Ramos (cell line): ENCODE data around the gene PIGL.
"Not testable (repeated sequence)": the region's sequence is repeated elsewhere in the genome, so short reads cannot be mapped to it uniquely, and the experiment has no call there.

Source experiments
- in situ Hi-C: fragments of 300-500 bp; cut with MboI; formaldehyde crosslinking; loops from one replicate; pipeline ENCODE4 v1.14.3; 2022; ENCODE audit warnings: low sequenced_read_pairs; ENCODE audit not compliant: unreplicated experiment

PIGL gene

GRCh38 chr17:16217002-16217635 lies at the start of gene PIGL:
Gene PIGL (plus strand): TSS chr17:16217210. CDS start chr17:16217227, 17 bp downstream.
- in situ Hi-C loops, result no loop called here

GRCh38 chr17:16171613-16172012 lies 45.4 kb upstream of the PIGL start:
- in situ Hi-C loops, result no loop called here

GRCh38 chr17:16178836-16179235 lies 38.2 kb upstream of the PIGL start:
- in situ Hi-C loops, result no loop called here

GRCh38 chr17:16181581-16181980 lies 35.4 kb upstream of the PIGL start:
- in situ Hi-C loops, result no loop called here

GRCh38 chr17:16187642-16188041 lies 29.4 kb upstream of the PIGL start:
- in situ Hi-C loops, result no loop called here

- in situ Hi-C loops, result no loop called here
Measured at GRCh38 chr17:16189791-16190348, 27.1 kb upstream of the PIGL start.

GRCh38 chr17:16190703-16191360 lies 26.2 kb upstream of the PIGL start:
- in situ Hi-C loops, result no loop called here

GRCh38 chr17:16191604-16192003 lies 25.4 kb upstream of the PIGL start:
- in situ Hi-C loops, result no loop called here

GRCh38 chr17:16194307-16194835 lies 22.6 kb upstream of the PIGL start:
- in situ Hi-C loops, result not testable (repeated sequence)

GRCh38 chr17:16197276-16197675 lies 19.7 kb upstream of the PIGL start:
- in situ Hi-C loops, result no loop called here

- in situ Hi-C loops, result no loop called here
Measured at GRCh38 chr17:16199093-16199492, 17.9 kb upstream of the PIGL start.

GRCh38 chr17:16201693-16202131 lies 15.3 kb upstream of the PIGL start:
- in situ Hi-C loops, result not testable (repeated sequence)

- in situ Hi-C loops, result not testable (repeated sequence)
Measured at GRCh38 chr17:16202554-16203500, 14.2 kb upstream of the PIGL start.

GRCh38 chr17:16204763-16205162 lies 12.2 kb upstream of the PIGL start:
- in situ Hi-C loops, result not testable (repeated sequence)

- in situ Hi-C loops, result no loop called here
Measured at GRCh38 chr17:16211590-16211989, 5.4 kb upstream of the PIGL start.

GRCh38 chr17:16212793-16213192 lies 4.2 kb upstream of the PIGL start:
- in situ Hi-C loops, result no loop called here

- in situ Hi-C loops, result no loop called here
Measured at GRCh38 chr17:16214190-16215001, 2.6 kb upstream of the PIGL start.

GRCh38 chr17:16215002-16215272 lies 2.1 kb upstream of the PIGL start:
- in situ Hi-C loops, result no loop called here

GRCh38 chr17:16215273-16215964 lies 1.6 kb upstream of the PIGL start, which contains the start of gene NCOR1:
Gene NCOR1 (minus strand): TSS chr17:16215534. CDS start chr17:16194569, 20,965 bp downstream.
- in situ Hi-C loops, result no loop called here
